ENCODE measurements around the gene SNED1. TPM values are rescaled to one million over a fixed set of nuclear protein-coding genes. Genes with fewer than 3 reads are reported as not detected.
A peak's percentile ranks its signal among the peaks of the same experiment; 100 is the strongest.

SNED1 gene
- total RNA-seq, 3 donors from 2014 or later = 27.1 to 46.9 (median 35.2) TPM

- DNase-seq (ENCODE audit: low spot score in 2 of 2) = no peak
- intact Hi-C loops (cut with DNase I; ENCODE audit: low total_unique reads) = no loop called here
- Histone ChIP-seq H3K9me3 (no peaks in the 10 kb centered on the region), H3K36me3 (no peaks in the 10 kb centered on the region), H3K4me3 (no peak overlapping the region), H3K27ac (no peak overlapping the region), H3K4me1 (no peaks in the 10 kb centered on the region), H3K27me3 (no peaks in the 10 kb centered on the region)
- TF ChIP-seq POLR2A (IDR thresholded peaks at IDR 0.05) (no peak), POLR2AphosphoS5 (IDR thresholded peaks at IDR 0.05) (no peak), CTCF (IDR thresholded peaks at IDR 0.05) (no peak)
These were observed 16.3 kb upstream of the SNED1 start for GRCh38 chr2:240981871-240982800.

GRCh38 chr2:240982821-240983281, 15.6 kb upstream of the SNED1 start:
- Histone ChIP-seq H3K27ac (no peak overlapping the region), H3K36me3 (no peaks in the 10 kb centered on the region), H3K4me1 (peaks cover 0 to 7% of the 10 kb centered on the region in 2 donors), H3K9me3 (no peaks in the 10 kb centered on the region), H3K4me3 (no peak overlapping the region), H3K27me3 (no peaks in the 10 kb centered on the region)
- intact Hi-C loops (cut with DNase I; ENCODE audit: low total_unique reads) = no loop called here
- no peak for TF ChIP-seq CTCF (IDR thresholded peaks at IDR 0.05)
- no peak for TF ChIP-seq POLR2AphosphoS5 (IDR thresholded peaks at IDR 0.05)
- no peak for TF ChIP-seq POLR2A (IDR thresholded peaks at IDR 0.05)
- DNase-seq (ENCODE audit: low spot score in 2 of 2) = no peak

GRCh38 chr2:240983361-240983995, 14.9 kb upstream of the SNED1 start:
- H3K4me1 ChIP-seq = peaks cover 0 to 10% of the 10 kb centered on the region in 2 donors
- H3K36me3 ChIP-seq = no peaks in the 10 kb centered on the region
- H3K9me3 ChIP-seq = peaks cover 3 to 6% of the 10 kb centered on the region in 2 donors
- H3K4me3 ChIP-seq = peak overlapping the region in 1 of 3 donors; percentile 37
- H3K27ac ChIP-seq = peak overlapping the region in 1 of 2 donors; percentile 9
- intact Hi-C loops (cut with DNase I; ENCODE audit: low total_unique reads) = no loop called here
- TF ChIP-seq POLR2A (IDR thresholded peaks at IDR 0.05) = no peak
- peak in 1 of 3 donors; percentile 31 for TF ChIP-seq CTCF (IDR thresholded peaks at IDR 0.05)
- TF ChIP-seq POLR2AphosphoS5 (IDR thresholded peaks at IDR 0.05) = no peak
- H3K27me3 ChIP-seq = no peaks in the 10 kb centered on the region
- no peak for DNase-seq (ENCODE audit: low spot score in 2 of 2)

GRCh38 chr2:240983996-240984498, 14.4 kb upstream of the SNED1 start:
- Histone ChIP-seq H3K36me3 (no peaks in the 10 kb centered on the region), H3K4me3 (no peak overlapping the region), H3K9me3 (peaks cover 3 to 8% of the 10 kb centered on the region in 2 donors), H3K27me3 (no peaks in the 10 kb centered on the region), H3K4me1 (peaks cover 0 to 10% of the 10 kb centered on the region in 2 donors), H3K27ac (peak overlapping the region in 1 of 2 donors; percentile 9)
- DNase-seq (ENCODE audit: low spot score in 2 of 2) = no peak
- TF ChIP-seq POLR2AphosphoS5 (IDR thresholded peaks at IDR 0.05) (no peak), POLR2A (IDR thresholded peaks at IDR 0.05) (no peak), CTCF (IDR thresholded peaks at IDR 0.05) (no peak)
- intact Hi-C loops (cut with DNase I; ENCODE audit: low total_unique reads) = no loop called here

All from breast epithelium (tissue), 4 donors.